GM13976 (cell line): ENCODE data around the gene NEURL1B.

Source experiments
- DNase-seq: peaks from one replicate; pipeline ENCODE4 v3.0.0; 2012; ENCODE audit warnings: low spot score
- in situ Hi-C: fragments of 300-500 bp; cut with MboI; formaldehyde crosslinking; loops from one replicate; pipeline ENCODE4 v1.12.0; 2022; ENCODE audit warnings: low sequenced_read_pairs, mixed read lengths, inconsistent platforms; ENCODE audit not compliant: unreplicated experiment
- TF ChIP-seq, protein P1 (sequence below): IDR thresholded peaks from 2 replicates; pipeline ENCODE4 v1.5.1; 2012; ENCODE audit warnings: borderline replicate concordance, mild to moderate bottlenecking; ENCODE audit not compliant: insufficient read depth; ENCODE audit errors: extremely low read depth, missing control alignments, control extremely low read depth

Gene NEURL1B

GRCh38 chr5:172638209-172638768, 2.8 kb upstream of the NEURL1B start:
- DNase-seq = no peak
- in situ Hi-C loops = no loop called here
- TF ChIP-seq, protein P1, sequence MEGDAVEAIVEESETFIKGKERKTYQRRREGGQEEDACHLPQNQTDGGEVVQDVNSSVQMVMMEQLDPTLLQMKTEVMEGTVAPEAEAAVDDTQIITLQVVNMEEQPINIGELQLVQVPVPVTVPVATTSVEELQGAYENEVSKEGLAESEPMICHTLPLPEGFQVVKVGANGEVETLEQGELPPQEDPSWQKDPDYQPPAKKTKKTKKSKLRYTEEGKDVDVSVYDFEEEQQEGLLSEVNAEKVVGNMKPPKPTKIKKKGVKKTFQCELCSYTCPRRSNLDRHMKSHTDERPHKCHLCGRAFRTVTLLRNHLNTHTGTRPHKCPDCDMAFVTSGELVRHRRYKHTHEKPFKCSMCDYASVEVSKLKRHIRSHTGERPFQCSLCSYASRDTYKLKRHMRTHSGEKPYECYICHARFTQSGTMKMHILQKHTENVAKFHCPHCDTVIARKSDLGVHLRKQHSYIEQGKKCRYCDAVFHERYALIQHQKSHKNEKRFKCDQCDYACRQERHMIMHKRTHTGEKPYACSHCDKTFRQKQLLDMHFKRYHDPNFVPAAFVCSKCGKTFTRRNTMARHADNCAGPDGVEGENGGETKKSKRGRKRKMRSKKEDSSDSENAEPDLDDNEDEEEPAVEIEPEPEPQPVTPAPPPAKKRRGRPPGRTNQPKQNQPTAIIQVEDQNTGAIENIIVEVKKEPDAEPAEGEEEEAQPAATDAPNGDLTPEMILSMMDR = no peak

GRCh38 chr5:172640139-172640538, 924 bp upstream of the NEURL1B start:
- in situ Hi-C loops = no loop called here
- TF ChIP-seq, protein P1 = no peak
- DNase-seq = no peak

- TF ChIP-seq, protein P1 = no peak
- in situ Hi-C loops = no loop called here
- DNase-seq = no peak
These were observed 442 bp downstream of the NEURL1B start for GRCh38 chr5:172641359-172642050.

DNA sequence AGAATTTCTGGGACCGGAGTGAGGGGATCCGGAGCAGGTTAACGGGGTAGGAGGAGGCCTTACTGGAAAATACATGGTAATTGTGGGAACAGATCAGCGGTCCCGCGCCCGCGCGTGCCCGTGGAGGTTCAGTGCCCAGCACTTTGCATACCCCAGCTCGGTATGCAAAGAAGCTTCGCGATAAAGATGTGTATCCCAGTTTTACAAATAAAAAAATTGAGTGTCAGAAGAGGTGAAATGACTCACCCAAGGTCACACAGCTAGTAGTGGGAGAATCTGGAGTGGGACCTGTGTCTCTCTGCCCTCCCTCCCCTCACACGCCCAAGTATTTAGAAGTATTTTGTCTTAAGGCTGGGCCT, 967 bp downstream of the NEURL1B start:
- TF ChIP-seq, protein P1 = no peak
- in situ Hi-C loops = no loop called here
- no peak for DNase-seq

DNA sequence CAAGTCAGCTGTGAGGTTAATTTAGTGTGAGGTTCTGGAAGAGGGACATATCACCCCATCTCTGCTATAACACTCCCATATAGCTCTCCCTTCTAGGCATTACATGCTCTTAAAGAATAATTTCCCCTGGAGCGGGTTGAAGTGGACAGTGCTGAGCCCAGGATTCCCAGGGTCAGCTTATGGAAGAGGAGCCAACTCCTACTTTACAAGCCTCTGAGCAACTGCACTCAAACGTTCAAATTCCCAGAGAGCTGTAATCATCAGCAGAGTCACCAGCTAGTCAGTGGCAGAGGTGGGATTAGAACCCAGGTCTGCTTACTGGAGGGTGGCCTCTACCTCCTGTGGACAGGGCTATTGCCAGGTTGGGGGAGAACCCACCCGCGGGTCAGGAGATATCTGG, 1.4 kb downstream of the NEURL1B start:
- in situ Hi-C loops = no loop called here
- DNase-seq = no peak
- TF ChIP-seq, protein P1 = no peak

DNA sequence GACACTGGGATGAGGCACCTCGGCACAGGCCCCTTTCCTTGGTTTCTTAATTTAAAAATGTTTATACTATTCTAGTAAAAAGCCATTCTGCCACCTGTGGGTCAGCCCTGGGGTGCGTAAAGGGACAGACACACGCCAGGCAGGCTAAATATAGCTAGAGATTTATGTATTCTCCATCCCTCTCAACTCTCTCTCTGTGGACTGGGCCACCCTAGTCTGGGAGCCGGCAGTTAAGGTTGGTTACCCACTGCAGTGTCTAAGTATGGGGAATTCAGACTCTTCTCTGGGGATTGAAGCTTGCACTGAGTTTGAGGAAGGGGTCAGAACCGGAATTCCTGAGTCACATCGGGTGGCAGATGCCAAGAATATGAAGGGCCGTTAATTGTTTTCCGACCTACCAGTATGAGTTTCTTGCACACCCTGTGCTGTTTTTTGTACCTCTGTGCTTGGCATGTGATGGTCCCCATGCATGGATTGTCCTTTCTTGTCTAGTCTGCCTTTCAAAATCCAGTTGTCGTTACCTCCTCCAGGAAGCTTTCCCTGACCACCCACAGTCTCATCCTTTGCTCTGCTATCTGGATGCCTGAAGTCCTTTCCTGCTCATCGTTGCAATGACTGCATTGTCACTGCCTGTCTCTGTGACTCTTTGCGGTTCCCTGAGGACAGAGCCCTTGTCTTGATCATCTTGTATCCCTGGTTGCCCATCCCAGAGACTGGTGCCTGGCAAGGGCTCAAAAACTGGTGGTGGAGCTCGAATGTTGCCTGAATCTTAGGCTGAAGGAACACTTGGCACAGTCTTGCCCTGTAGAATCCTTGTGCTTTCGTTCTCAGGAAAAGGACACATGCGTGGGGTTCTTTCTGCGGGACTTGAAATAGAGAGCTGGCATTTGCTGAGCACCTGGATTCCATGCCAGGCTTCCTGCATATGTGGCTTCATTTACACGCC, 2.1 kb downstream of the NEURL1B start:
- no peak for DNase-seq
- TF ChIP-seq, protein P1 = no peak
- in situ Hi-C loops = no loop called here
